IPS-NIHi7 (cell line): ENCODE results near the gene ZNF32.
A peak's percentile ranks its signal among the peaks of the same experiment; 100 is the strongest.
"Not testable (repeated sequence)": the region's sequence is repeated elsewhere in the genome, so short reads cannot be mapped to it uniquely, and the experiment has no call there.

Experiments used
- DNase-seq: peaks from one replicate; pipeline ENCODE4 v3.0.0; 2012; ENCODE audit warnings: mixed read lengths; ENCODE audit errors: extremely low spot score

Gene ZNF32

GRCh38 chr10:43680035-43680434, 31.4 kb upstream of the ZNF32 start:
- no peak for DNase-seq

- DNase-seq = no peak
Measured at GRCh38 chr10:43679509-43679908, 30.8 kb upstream of the ZNF32 start.

- DNase-seq = no peak
Measured at GRCh38 chr10:43678654-43679053, 30.0 kb upstream of the ZNF32 start.

- no peak for DNase-seq
Measured at GRCh38 chr10:43676901-43677300, 28.2 kb upstream of the ZNF32 start.

GRCh38 chr10:43676331-43676730, 27.6 kb upstream of the ZNF32 start:
- no peak for DNase-seq

- DNase-seq = no peak
Measured at GRCh38 chr10:43674553-43675210, 26.0 kb upstream of the ZNF32 start.

GRCh38 chr10:43673471-43673870, 24.8 kb upstream of the ZNF32 start:
- no peak for DNase-seq

GRCh38 chr10:43671659-43672531, 23.2 kb upstream of the ZNF32 start:
- peak; percentile 91 for DNase-seq

GRCh38 chr10:43669386-43669785, 20.7 kb upstream of the ZNF32 start:
- DNase-seq = no peak

GRCh38 chr10:43667761-43668386, 19.2 kb upstream of the ZNF32 start:
- DNase-seq = peak; percentile 18

GRCh38 chr10:43667317-43667731, 18.6 kb upstream of the ZNF32 start:
- peak; percentile 78 for DNase-seq

- DNase-seq = no peak
Measured at GRCh38 chr10:43666552-43666951, 17.9 kb upstream of the ZNF32 start.

- DNase-seq = no peak
Measured at GRCh38 chr10:43665054-43665453, 16.4 kb upstream of the ZNF32 start.

GRCh38 chr10:43658227-43658626, 9.5 kb upstream of the ZNF32 start:
- no peak for DNase-seq

GRCh38 chr10:43655311-43655710, 6.6 kb upstream of the ZNF32 start:
- no peak for DNase-seq

- no peak for DNase-seq
Measured at GRCh38 chr10:43653746-43654145, 5.1 kb upstream of the ZNF32 start.

GRCh38 chr10:43649185-43649523, 473 bp upstream of the ZNF32 start:
- no peak for DNase-seq

GRCh38 chr10:43648095-43648397, 635 bp downstream of the ZNF32 start:
- DNase-seq = no peak

- no peak for DNase-seq
Measured at GRCh38 chr10:43647576-43647975, 1.1 kb downstream of the ZNF32 start.

GRCh38 chr10:43645866-43646265, 2.8 kb downstream of the ZNF32 start:
- DNase-seq = no peak

- DNase-seq = no peak
Measured at GRCh38 chr10:43644252-43644651, 4.4 kb downstream of the ZNF32 start.

GRCh38 chr10:43640603-43641002, 8.1 kb downstream of the ZNF32 start:
- no peak for DNase-seq

- DNase-seq = not testable (repeated sequence)
Measured at GRCh38 chr10:43635816-43636215, 12.9 kb downstream of the ZNF32 start.
